H9 (cell line): ENCODE data around the gene KLK11. TPM values are rescaled to one million over a fixed set of nuclear protein-coding genes. Genes with fewer than 3 reads are reported as not detected.

Experiments
- DNase-seq: peaks from one replicate; pipeline ENCODE4 v3.0.0-alpha.2; 2017
- H2AFZ ChIP-seq: one replicate; pipeline ENCODE4 v1.6.1; 2013; ENCODE audit warnings: mild to moderate bottlenecking, low read length, control low read depth, moderate library complexity
- H2AK5ac ChIP-seq: 2 replicates; pipeline ENCODE4 v1.6.1; 2013; ENCODE audit warnings: low read length, control low read depth, mixed read lengths; ENCODE audit not compliant: insufficient read length
- H2BK120ac ChIP-seq: one replicate; pipeline ENCODE4 v1.6.1; 2013; ENCODE audit warnings: low read depth, mild to moderate bottlenecking, low read length, control low read depth, inconsistent platforms; ENCODE audit not compliant: poor library complexity, severe bottlenecking
- H2BK12ac ChIP-seq: 2 replicates; pipeline ENCODE4 v1.6.1; 2013; ENCODE audit warnings: low read length, control low read depth, mixed read lengths, low read depth; ENCODE audit not compliant: insufficient read length
- H2BK15ac ChIP-seq: 2 replicates; pipeline ENCODE4 v1.6.1; 2013; ENCODE audit warnings: low read depth, low read length, control low read depth
- H2BK20ac ChIP-seq: one replicate; pipeline ENCODE4 v1.6.1; 2013; ENCODE audit warnings: low read depth, mild to moderate bottlenecking, low read length, control low read depth, inconsistent platforms; ENCODE audit not compliant: poor library complexity, severe bottlenecking
- H2BK5ac ChIP-seq: 2 replicates; pipeline ENCODE4 v1.6.1; 2013; ENCODE audit warnings: low read length, control low read depth, mixed read lengths; ENCODE audit not compliant: insufficient read length
- H3K14ac ChIP-seq: 2 replicates; pipeline ENCODE4 v1.6.1; 2013; ENCODE audit warnings: low read length, control low read depth; ENCODE audit not compliant: insufficient read depth
- H3K18ac ChIP-seq: 2 replicates; pipeline ENCODE4 v1.6.1; 2013; ENCODE audit warnings: low read depth, mild to moderate bottlenecking, mixed read lengths, low read length, control low read depth; ENCODE audit not compliant: insufficient read length
- H3K23ac ChIP-seq: 2 replicates; pipeline ENCODE4 v1.6.1; 2013; ENCODE audit warnings: low read length, control low read depth, mixed read lengths, low read depth; ENCODE audit not compliant: insufficient read length
- H3K23me2 ChIP-seq: 2 replicates; pipeline ENCODE4 v1.6.1; 2013; ENCODE audit warnings: low read depth, mild to moderate bottlenecking, mixed read lengths, low read length, control low read depth; ENCODE audit not compliant: insufficient read length, poor library complexity, severe bottlenecking
- H3K27ac ChIP-seq: 2 replicates; pipeline ENCODE4 v1.5.1; 2013; ENCODE audit warnings: low read length, control low read depth, mixed read lengths, low read depth; ENCODE audit not compliant: insufficient read length
- H3K27me3 ChIP-seq: 2 replicates; pipeline ENCODE4 v1.6.1; 2013; ENCODE audit warnings: low read length, control low read depth, inconsistent platforms; ENCODE audit not compliant: insufficient read depth
- H3K4ac ChIP-seq: 2 replicates; pipeline ENCODE4 v1.6.1; 2013; ENCODE audit warnings: low read depth, mild to moderate bottlenecking, control low read depth, inconsistent platforms, low read length, moderate library complexity
- H3K4me1 ChIP-seq: 2 replicates; pipeline ENCODE4 v1.6.1; 2013; ENCODE audit warnings: low read length, control low read depth, inconsistent platforms; ENCODE audit not compliant: insufficient read depth
- H3K4me2 ChIP-seq: 2 replicates; pipeline ENCODE4 v1.6.1; 2013; ENCODE audit warnings: low read length, control low read depth, mixed read lengths; ENCODE audit not compliant: insufficient read length, insufficient read depth
- H3K56ac ChIP-seq: 2 replicates; pipeline ENCODE4 v1.6.1; 2013; ENCODE audit warnings: low read depth, mild to moderate bottlenecking, mixed read lengths, low read length, control low read depth; ENCODE audit not compliant: insufficient read length
- H3K79me1 ChIP-seq: 2 replicates; pipeline ENCODE4 v1.6.1; 2013; ENCODE audit warnings: low read depth, mild to moderate bottlenecking, moderate library complexity, low read length, control low read depth, inconsistent platforms; ENCODE audit not compliant: insufficient read depth, poor library complexity, severe bottlenecking
- H3K79me2 ChIP-seq: 2 replicates; pipeline ENCODE4 v1.6.1; 2013; ENCODE audit warnings: low read length, control low read depth, inconsistent platforms; ENCODE audit not compliant: insufficient read depth
- H3K9ac ChIP-seq: 2 replicates; pipeline ENCODE4 v1.6.1; 2013; ENCODE audit warnings: low read length, control low read depth, mixed read lengths; ENCODE audit not compliant: insufficient read length; ENCODE audit errors: extremely low read depth
- H3K9me3 ChIP-seq: one replicate; pipeline ENCODE4 v1.6.1; 2013; ENCODE audit warnings: low read depth, low read length, inconsistent platforms; ENCODE audit not compliant: control insufficient read depth
- H3T11ph ChIP-seq: one replicate; pipeline ENCODE4 v1.6.1; 2013; ENCODE audit warnings: mild to moderate bottlenecking, low read length, control low read depth, inconsistent platforms
- H4K20me1 ChIP-seq: one replicate; pipeline ENCODE4 v1.6.1; 2013; ENCODE audit not compliant: control insufficient read depth, insufficient read length, insufficient read depth
- H4K5ac ChIP-seq: 2 replicates; pipeline ENCODE4 v1.6.1; 2013; ENCODE audit warnings: low read depth, mild to moderate bottlenecking, mixed read lengths, low read length, control low read depth; ENCODE audit not compliant: insufficient read length
- H4K8ac ChIP-seq: replicated peaks from 2 replicates; pipeline ENCODE4 v1.6.1; 2013; ENCODE audit warnings: low read length, control low read depth, mixed read lengths, low read depth; ENCODE audit not compliant: insufficient read length
- H4K91ac ChIP-seq: 2 replicates; pipeline ENCODE4 v1.6.1; 2013; ENCODE audit warnings: low read depth, mild to moderate bottlenecking, moderate library complexity, mixed read lengths, low read length, control low read depth; ENCODE audit not compliant: insufficient read length
- H3K27ac Mint-ChIP-seq, 3 experiments: 2 replicates in 2 of 3; 3 replicates in 1 of 3; pipeline ENCODE4 v1.8.0; 2020 to 2021; ENCODE audit warnings: mixed read lengths in 3 of 3, mild to moderate bottlenecking in 1 of 3, moderate library complexity in 1 of 3
- H3K27me3 Mint-ChIP-seq: 2 replicates; pipeline ENCODE4 v1.8.0; 2021; ENCODE audit warnings: low read depth, mild to moderate bottlenecking, moderate library complexity, mixed read lengths
- H3K36me3 Mint-ChIP-seq, 3 experiments: 2 replicates in 2 of 3; 3 replicates in 1 of 3; pipeline ENCODE4 v1.8.0; 2020 to 2021; ENCODE audit warnings: low read depth in 3 of 3, mixed read lengths in 3 of 3; ENCODE audit not compliant: insufficient read depth in 1 of 3
- H3K4me1 Mint-ChIP-seq, 2 experiments: 2 replicates each; pipeline ENCODE4 v1.8.0; 2020; ENCODE audit warnings: mixed read lengths in 2 of 2
- H3K4me3 Mint-ChIP-seq, 2 experiments: 2 replicates in 1 of 2; 3 replicates in 1 of 2; pipeline ENCODE4 v1.8.0; 2020 to 2021; ENCODE audit warnings: mild to moderate bottlenecking in 2 of 2, mixed read lengths in 2 of 2, moderate library complexity in 1 of 2
- H3K9me3 Mint-ChIP-seq, 2 experiments: 2 replicates in 1 of 2; 3 replicates in 1 of 2; pipeline ENCODE4 v1.8.0; 2020; ENCODE audit warnings: mild to moderate bottlenecking in 2 of 2, mixed read lengths in 2 of 2, moderate library complexity in 1 of 2
- WGBS: extraction: QIAGEN DNeasy Blood & Tissue Kit; methylation state at CpG from one replicate; pipeline ENCODE4 v1.1.7; 2013; ENCODE audit warnings: missing lambda C conversion rate, low lambda C conversion rate, mixed read lengths; ENCODE audit not compliant: insufficient read length; ENCODE audit errors: extremely low coverage; 5-methylcytosine and 5-hydroxymethylcytosine counted together
- total RNA-seq: library from RNA; stranded (reverse); gene quantifications from 2 replicates; pipeline ENCODE4 v1.2.1, GENCODE V29; 2021
- TF ChIP-seq, protein P1 (sequence below): fragments of 200-600 bp; sonication (generic); conservative IDR thresholded peaks from 3 replicates; pipeline ENCODE4 v1.8.0; 2021; ENCODE audit warnings: antibody characterized with exemption, mild to moderate bottlenecking

The KLK11 gene
- total RNA-seq, 1 experiment from 2014 or later = not detected

DNA sequence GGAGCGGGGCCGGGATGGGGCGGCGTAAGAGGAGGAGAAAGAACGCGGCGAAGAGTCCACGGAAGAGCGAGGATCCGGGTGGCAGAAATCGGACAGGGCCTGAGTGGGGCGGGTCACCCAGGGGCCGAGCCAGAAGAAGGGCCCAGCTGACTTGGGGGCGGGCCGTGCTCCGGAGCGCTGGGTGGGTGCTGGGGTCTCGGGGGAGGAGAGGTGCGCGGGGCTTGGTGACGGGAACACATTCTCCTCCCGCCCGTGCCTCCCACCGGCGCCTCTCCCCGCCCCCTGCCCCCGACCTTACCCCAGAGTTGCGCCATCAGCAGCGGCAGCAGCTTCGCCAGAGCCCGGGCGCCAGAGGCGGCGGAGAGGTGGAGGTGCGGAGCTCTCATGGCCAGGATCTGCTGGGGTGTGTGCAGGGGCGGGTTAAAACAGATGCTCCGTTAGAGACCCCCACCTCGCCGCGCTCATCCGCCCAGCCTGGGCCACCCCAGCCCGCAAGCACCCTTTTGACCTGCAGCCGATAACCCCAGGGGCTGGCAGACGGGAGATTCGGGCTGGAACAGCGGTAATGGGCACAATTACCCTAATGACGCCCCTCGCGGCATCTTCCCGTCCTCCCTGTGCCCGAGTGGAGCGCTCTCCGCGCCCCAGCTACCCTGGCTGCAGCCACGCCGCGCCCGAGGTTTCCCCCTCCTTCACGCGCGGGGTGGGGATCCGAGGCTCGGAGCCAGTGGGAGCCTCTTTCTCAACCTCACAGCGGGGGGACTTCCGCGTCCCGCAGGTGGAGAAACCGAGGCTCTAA lies 7.5 kb downstream of the KLK11 start:
- TF ChIP-seq, protein P1, sequence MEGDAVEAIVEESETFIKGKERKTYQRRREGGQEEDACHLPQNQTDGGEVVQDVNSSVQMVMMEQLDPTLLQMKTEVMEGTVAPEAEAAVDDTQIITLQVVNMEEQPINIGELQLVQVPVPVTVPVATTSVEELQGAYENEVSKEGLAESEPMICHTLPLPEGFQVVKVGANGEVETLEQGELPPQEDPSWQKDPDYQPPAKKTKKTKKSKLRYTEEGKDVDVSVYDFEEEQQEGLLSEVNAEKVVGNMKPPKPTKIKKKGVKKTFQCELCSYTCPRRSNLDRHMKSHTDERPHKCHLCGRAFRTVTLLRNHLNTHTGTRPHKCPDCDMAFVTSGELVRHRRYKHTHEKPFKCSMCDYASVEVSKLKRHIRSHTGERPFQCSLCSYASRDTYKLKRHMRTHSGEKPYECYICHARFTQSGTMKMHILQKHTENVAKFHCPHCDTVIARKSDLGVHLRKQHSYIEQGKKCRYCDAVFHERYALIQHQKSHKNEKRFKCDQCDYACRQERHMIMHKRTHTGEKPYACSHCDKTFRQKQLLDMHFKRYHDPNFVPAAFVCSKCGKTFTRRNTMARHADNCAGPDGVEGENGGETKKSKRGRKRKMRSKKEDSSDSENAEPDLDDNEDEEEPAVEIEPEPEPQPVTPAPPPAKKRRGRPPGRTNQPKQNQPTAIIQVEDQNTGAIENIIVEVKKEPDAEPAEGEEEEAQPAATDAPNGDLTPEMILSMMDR = no peak
- H4K5ac ChIP-seq = no peak overlapping the region
- no peak overlapping the region for H3K56ac ChIP-seq
- Mint-ChIP-seq H3K27ac (no peak overlapping the region), H3K9me3 (peaks cover 0 to 13% of the 10 kb centered on the region in 2 experiments; a peak in 4 of 5 replicates), H3K27me3 (peaks cover 73% of the 10 kb centered on the region), H3K36me3 (peaks cover 0 to 2% (median 0%) of the 10 kb centered on the region in 3 experiments; a peak in 2 of 7 replicates), H3K4me3 (peak overlapping the region; percentile 55 to 89), H3K4me1 (peaks cover 15 to 28% of the 10 kb centered on the region in 2 experiments)
- H4K8ac ChIP-seq = no peak overlapping the region
- peaks cover 16% of the 10 kb centered on the region for H3K23me2 ChIP-seq
- no peak overlapping the region for H2AK5ac ChIP-seq
- H3K27me3 ChIP-seq = no peaks in the 10 kb centered on the region; the same call in 1 of the 2 replicates
- H4K91ac ChIP-seq = no peak overlapping the region
- no peaks in the 10 kb centered on the region for H4K20me1 ChIP-seq
- H2BK120ac ChIP-seq = no peak overlapping the region
- no peak overlapping the region for H2BK12ac ChIP-seq
- no peak overlapping the region for H3K18ac ChIP-seq
- peak; percentile 59 for DNase-seq
- no peak overlapping the region; the same call in 1 of the 2 replicates for H3K14ac ChIP-seq
- peak overlapping the region; percentile 79 for H3K4me2 ChIP-seq
- H3K79me2 ChIP-seq = no peaks in the 10 kb centered on the region
- no peak overlapping the region for H3K23ac ChIP-seq
- H3K4ac ChIP-seq = no peak overlapping the region
- H3K79me1 ChIP-seq = no peaks in the 10 kb centered on the region
- no peak overlapping the region for H2BK5ac ChIP-seq
- no peak overlapping the region for H2AFZ ChIP-seq
- H3K27ac ChIP-seq = no peak overlapping the region
- no peak overlapping the region for H3K9ac ChIP-seq
- H3K9me3 ChIP-seq = no peaks in the 10 kb centered on the region
- no peak overlapping the region for H2BK20ac ChIP-seq
- no CpG with 5 or more reads among the region's 68 CpGs for WGBS
- no peaks in the 10 kb centered on the region for H3K4me1 ChIP-seq
- H2BK15ac ChIP-seq = no peak overlapping the region
- H3T11ph ChIP-seq = no peak overlapping the region
